NT2/D1 (cell line): ENCODE data around the gene SLC2A14.

ENCODE experiments used
- SUZ12 ChIP-seq: IDR thresholded peaks from 2 replicates; pipeline ENCODE4 v1.6.1; 2011; ENCODE audit not compliant: insufficient read length, insufficient read depth; ENCODE audit errors: extremely low read depth
- YY1 ChIP-seq: IDR thresholded peaks from 2 replicates; pipeline ENCODE4 v1.6.1; 2011; ENCODE audit not compliant: insufficient read length, insufficient read depth
- ZNF274 ChIP-seq: IDR thresholded peaks from 2 replicates; pipeline ENCODE4 v1.6.1; 2011; ENCODE audit warnings: mild to moderate bottlenecking, low read depth, low read length

- TF ChIP-seq SUZ12, result no peak
- TF ChIP-seq YY1, result no peak
- no peak for TF ChIP-seq ZNF274
These were observed 19.2 kb downstream of the SLC2A14 start for GRCh38 chr12:7853557-7853956.
